Activated CD4-positive, alpha-beta T cell treated with anti-CD3 and anti-CD28 coated beads for 36 hours (primary cell): ENCODE results near the gene SULT2B1. TPM values are rescaled to one million over a fixed set of nuclear protein-coding genes. Genes with fewer than 3 reads are reported as not detected.
A peak's percentile ranks its signal among the peaks of the same experiment; 100 is the strongest.

Source experiments
- ATAC-seq: fragments of 200-7000 bp; cut with Tn5 transposase; one replicate; pipeline ENCODE4 v1.10.0; 2021; ENCODE audit warnings: mild to moderate bottlenecking, moderate library complexity
- CTCF ChIA-PET: fragments of 350-600 bp; sonication (Branson Sonifier 250); formaldehyde crosslinking; loops from one replicate; lab custom pipeline; 2021; ENCODE audit warnings: antibody characterized with exemption; lab: Charles Lee
- POLR2A ChIA-PET: fragments of 350-600 bp; sonication (Branson Sonifier 250); formaldehyde crosslinking; loops from one replicate; lab custom pipeline; 2021; ENCODE audit warnings: antibody characterized with exemption, inconsistent platforms; lab: Charles Lee
- DNase-seq: peaks from one replicate; pipeline ENCODE4 v3.0.0-alpha.2; 2020
- H3K27ac Mint-ChIP-seq: one replicate; pipeline ENCODE4 v1.8.0; 2021; ENCODE audit warnings: mixed read lengths
- H3K27me3 Mint-ChIP-seq: one replicate; pipeline ENCODE4 v1.8.0; 2021; ENCODE audit warnings: mixed read lengths
- H3K36me3 Mint-ChIP-seq: one replicate; pipeline ENCODE4 v1.8.0; 2021; ENCODE audit warnings: low read depth, mixed read lengths
- H3K4me1 Mint-ChIP-seq: one replicate; pipeline ENCODE4 v1.8.0; 2021; ENCODE audit warnings: mixed read lengths
- H3K4me3 Mint-ChIP-seq: one replicate; pipeline ENCODE4 v1.8.0; 2021; ENCODE audit warnings: mild to moderate bottlenecking, moderate library complexity, mixed read lengths
- H3K9me3 Mint-ChIP-seq: one replicate; pipeline ENCODE4 v1.8.0; 2021; ENCODE audit warnings: low read depth, mixed read lengths
- intact Hi-C, 2 experiments: fragments of 100-400 bp; cut with DNase I in 1 of 2; cut with micrococcal nuclease in 1 of 2; formaldehyde crosslinking; loops; one replicate each; pipeline versions ENCODE4 v1.14.2 to v1.15.1; 2022 to 2024; cut with DNase I, micrococcal nuclease
- total RNA-seq, 2 experiments: library from RNA; stranded (reverse); gene quantifications; one replicate each; pipeline ENCODE4 v1.2.3, GENCODE V29; 2021

SULT2B1 gene
- total RNA-seq, 2 experiments from 2014 or later = not detected

DNA sequence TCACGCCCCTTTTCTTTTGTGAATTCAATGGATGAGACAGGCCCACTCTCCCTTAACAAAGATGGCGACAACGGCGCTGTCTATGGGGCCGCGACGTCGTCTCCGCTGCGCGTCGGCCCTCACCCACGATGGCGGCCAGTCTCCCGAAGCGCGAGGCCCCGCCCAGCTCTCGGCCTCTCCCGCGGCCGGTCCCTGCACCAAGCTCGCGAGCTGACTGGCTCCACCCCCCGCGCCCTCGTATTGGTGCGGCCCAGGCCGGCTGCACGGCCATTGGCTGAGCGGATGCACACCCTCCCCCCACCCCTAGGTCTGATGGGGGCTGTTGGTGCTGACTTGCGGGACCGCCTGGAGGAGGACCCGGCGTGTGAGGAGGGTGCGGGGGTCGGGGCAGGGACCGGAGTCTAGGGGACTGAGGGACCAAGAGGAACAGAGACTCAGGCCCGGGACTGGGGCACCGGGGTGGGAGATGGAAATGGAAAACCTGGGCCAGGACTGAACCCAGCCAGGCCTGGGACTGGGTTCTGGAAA lies 72.2 kb downstream of the SULT2B1 start:
- ChIA-PET CTCF (interaction anchor here (0.6 to 1.6 kb wide), 3 partner anchors 10 to 215 kb away, joined by 3 to 4 read pairs (median 4); no protein-coding TSS in a partner anchor), POLR2A (interaction anchor here (0.6 to 1.5 kb wide), 3 partner anchors 8 to 10 kb away, joined by 5 to 7 read pairs (median 6); partner anchors contain the start of gene FAM83E)

DNA sequence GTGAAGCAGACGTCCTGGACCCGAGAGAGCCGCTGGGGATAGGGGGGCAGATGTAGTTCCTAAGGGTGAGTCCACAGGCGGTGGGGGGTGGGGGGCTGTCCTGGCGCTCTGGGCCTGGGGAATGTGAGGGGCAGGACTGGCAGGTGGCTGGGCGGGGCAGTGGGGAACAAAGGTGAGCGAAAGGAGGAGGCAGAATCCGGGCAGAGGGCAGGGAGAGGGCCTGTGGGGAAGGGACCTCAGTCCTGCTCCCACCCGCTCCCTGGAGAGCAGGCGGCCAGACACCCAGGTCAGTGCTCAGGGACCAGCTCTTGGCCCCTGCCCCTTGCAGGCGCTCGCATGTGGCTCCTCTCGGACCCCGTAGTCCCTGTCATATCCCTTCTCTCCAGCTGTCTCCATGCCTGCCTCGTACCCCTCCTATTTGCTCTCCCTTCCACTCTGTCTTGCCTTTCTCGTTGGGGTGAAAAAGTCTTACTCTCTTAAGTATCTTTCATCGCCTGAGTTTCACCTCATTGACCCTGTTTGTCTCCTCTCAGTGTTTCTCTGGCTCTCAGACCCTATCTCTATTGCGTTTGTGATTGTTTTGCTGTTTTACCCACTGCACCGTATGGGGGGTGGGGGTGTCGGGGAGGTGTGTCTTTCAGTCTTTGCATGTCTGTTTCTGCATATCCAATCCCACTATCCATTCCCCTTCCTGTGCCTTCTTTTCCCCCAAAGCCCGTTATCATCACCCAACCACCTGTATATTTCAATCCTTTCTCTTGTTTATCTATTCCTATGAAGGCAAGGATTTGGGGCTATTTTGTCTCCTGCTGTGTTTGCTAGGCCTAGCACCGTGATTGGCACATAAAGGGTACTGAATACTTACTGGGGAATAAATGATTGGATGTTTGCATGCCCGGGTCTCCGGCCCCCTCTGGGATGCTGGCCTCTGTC lies 73.1 kb downstream of the SULT2B1 start:
- peaks cover 38% of the 10 kb centered on the region for H3K4me1 Mint-ChIP-seq
- H3K36me3 Mint-ChIP-seq = peaks cover 41% of the 10 kb centered on the region
- no peaks in the 10 kb centered on the region for H3K9me3 Mint-ChIP-seq
- H3K4me3 Mint-ChIP-seq = peak overlapping the region; percentile 73
- H3K27me3 Mint-ChIP-seq = no peaks in the 10 kb centered on the region
- CTCF ChIA-PET = interaction anchor here (1.6 kb wide), 1 partner anchor 16 kb away, joined by 4 read pairs; no protein-coding TSS in a partner anchor
- H3K27ac Mint-ChIP-seq = peak overlapping the region; percentile 74
- ATAC-seq (no peak), DNase-seq (no peak)
- POLR2A ChIA-PET = no interaction called here
- intact Hi-C loops = loop anchor here in 1 of 2 experiments (1.0 kb wide), 2 partner anchors 9 to 89 kb away; no protein-coding TSS in a partner anchor

More for the DNA sequence above, 72.2 kb downstream of the SULT2B1 start:
- Mint-ChIP-seq H3K9me3 (no peaks in the 10 kb centered on the region), H3K27ac (peak overlapping the region; percentile 99), H3K4me1 (peaks cover 45% of the 10 kb centered on the region), H3K36me3 (peaks cover 42% of the 10 kb centered on the region), H3K4me3 (peak overlapping the region; percentile 73), H3K27me3 (no peaks in the 10 kb centered on the region)
- ATAC-seq (peak; percentile 84), DNase-seq (peak; percentile 99)
- intact Hi-C loops = loop anchor here in 1 of 2 experiments (1.0 kb wide), 2 partner anchors 10 to 90 kb away; no protein-coding TSS in a partner anchor

DNA sequence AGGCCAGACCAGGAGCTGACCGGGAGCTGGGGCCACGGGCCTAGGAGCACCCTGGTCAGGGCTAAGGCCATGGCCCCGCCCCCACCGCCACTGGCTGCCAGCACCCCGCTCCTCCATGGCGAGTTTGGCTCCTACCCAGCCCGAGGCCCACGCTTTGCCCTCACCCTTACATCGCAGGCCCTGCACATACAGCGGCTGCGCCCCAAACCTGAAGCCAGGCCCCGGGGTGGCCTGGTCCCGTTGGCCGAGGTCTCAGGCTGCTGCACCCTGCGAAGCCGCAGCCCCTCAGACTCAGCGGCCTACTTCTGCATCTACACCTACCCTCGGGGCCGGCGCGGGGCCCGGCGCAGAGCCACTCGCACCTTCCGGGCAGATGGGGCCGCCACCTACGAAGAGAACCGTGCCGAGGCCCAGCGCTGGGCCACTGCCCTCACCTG lies 73.9 kb downstream of the SULT2B1 start:
- Mint-ChIP-seq H3K27ac (no peak overlapping the region), H3K4me3 (no peak overlapping the region), H3K27me3 (no peaks in the 10 kb centered on the region), H3K36me3 (peaks cover 38% of the 10 kb centered on the region), H3K9me3 (no peaks in the 10 kb centered on the region), H3K4me1 (peaks cover 39% of the 10 kb centered on the region)
- ATAC-seq = no peak
- intact Hi-C loops = no loop called here
- ChIA-PET POLR2A (no interaction called here), CTCF (interaction anchor here (0.6 kb wide), 1 partner anchor 198 kb away, joined by 5 read pairs; no protein-coding TSS in a partner anchor)
- no peak for DNase-seq

DNA sequence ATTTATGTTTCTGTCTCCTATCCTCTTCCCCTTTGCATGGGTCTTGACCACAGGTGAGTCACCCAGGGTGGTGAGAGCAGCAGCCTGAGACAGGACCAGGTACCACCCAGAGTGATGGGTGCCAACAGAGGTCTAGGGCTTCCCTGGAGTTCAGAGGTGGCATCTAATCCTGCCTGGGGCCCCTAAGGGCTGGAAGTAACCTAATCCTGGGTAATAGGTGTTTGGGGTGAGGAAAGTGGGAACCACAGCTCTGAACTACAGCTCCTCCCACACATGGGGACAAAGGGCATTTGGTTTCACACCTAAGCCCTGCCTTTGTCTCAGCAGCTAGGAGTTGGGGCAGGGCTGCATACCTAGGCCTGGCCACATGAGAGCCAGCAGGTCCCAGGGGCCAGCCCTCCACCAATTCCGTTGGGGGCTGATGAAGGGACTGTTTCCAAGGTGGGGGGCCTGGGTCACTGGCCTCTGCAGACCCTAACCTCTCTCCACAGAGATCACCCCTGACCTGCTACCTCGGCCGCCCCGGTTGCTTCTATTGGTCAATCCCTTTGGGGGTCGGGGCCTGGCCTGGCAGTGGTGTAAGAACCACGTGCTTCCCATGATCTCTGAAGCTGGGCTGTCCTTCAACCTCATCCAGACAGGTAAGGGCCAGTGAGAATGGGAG lies 75.4 kb downstream of the SULT2B1 start:
- H3K4me1 Mint-ChIP-seq = peaks cover 34% of the 10 kb centered on the region
- CTCF ChIA-PET = no interaction called here
- POLR2A ChIA-PET = interaction anchor here (1.2 to 3.0 kb wide), 2 partner anchors 8 to 10 kb away, joined by 3 to 7 read pairs; partner anchors contain the start of genes RPL18 and SPHK2
- H3K27ac Mint-ChIP-seq = no peak overlapping the region
- peaks cover 30% of the 10 kb centered on the region for H3K36me3 Mint-ChIP-seq
- DNase-seq = peak; percentile 56
- no peaks in the 10 kb centered on the region for H3K9me3 Mint-ChIP-seq
- intact Hi-C loops = no loop called here
- H3K4me3 Mint-ChIP-seq = no peak overlapping the region
- no peak for ATAC-seq
- no peaks in the 10 kb centered on the region for H3K27me3 Mint-ChIP-seq

DNA sequence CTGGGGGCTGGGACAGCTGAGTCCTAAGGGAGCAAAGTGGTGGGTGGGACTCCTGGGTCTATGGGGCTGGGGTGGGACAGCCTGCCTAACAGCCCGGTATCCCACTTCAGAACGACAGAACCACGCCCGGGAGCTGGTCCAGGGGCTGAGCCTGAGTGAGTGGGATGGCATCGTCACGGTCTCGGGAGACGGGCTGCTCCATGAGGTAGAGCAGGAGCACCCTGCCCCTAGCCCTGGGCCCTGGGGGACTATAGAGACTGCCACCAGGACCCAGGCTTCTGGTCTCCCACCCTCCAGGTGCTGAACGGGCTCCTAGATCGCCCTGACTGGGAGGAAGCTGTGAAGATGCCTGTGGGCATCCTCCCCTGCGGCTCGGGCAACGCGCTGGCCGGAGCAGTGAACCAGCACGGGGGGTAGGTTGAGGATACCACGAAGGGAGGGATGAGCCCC lies 75.9 kb downstream of the SULT2B1 start:
- CTCF ChIA-PET = no interaction called here
- H3K36me3 Mint-ChIP-seq = peaks cover 27% of the 10 kb centered on the region
- POLR2A ChIA-PET = interaction anchor here (0.6 to 3.0 kb wide), 3 partner anchors 9 to 806 kb away, joined by 3 to 7 read pairs (median 4); partner anchors contain the start of genes RPL18 and SPHK2
- peaks cover 37% of the 10 kb centered on the region for H3K4me1 Mint-ChIP-seq
- intact Hi-C loops = no loop called here
- no peaks in the 10 kb centered on the region for H3K27me3 Mint-ChIP-seq
- H3K27ac Mint-ChIP-seq = no peak overlapping the region
- H3K4me3 Mint-ChIP-seq = no peak overlapping the region
- ATAC-seq = no peak
- no peak for DNase-seq
- no peaks in the 10 kb centered on the region for H3K9me3 Mint-ChIP-seq

DNA sequence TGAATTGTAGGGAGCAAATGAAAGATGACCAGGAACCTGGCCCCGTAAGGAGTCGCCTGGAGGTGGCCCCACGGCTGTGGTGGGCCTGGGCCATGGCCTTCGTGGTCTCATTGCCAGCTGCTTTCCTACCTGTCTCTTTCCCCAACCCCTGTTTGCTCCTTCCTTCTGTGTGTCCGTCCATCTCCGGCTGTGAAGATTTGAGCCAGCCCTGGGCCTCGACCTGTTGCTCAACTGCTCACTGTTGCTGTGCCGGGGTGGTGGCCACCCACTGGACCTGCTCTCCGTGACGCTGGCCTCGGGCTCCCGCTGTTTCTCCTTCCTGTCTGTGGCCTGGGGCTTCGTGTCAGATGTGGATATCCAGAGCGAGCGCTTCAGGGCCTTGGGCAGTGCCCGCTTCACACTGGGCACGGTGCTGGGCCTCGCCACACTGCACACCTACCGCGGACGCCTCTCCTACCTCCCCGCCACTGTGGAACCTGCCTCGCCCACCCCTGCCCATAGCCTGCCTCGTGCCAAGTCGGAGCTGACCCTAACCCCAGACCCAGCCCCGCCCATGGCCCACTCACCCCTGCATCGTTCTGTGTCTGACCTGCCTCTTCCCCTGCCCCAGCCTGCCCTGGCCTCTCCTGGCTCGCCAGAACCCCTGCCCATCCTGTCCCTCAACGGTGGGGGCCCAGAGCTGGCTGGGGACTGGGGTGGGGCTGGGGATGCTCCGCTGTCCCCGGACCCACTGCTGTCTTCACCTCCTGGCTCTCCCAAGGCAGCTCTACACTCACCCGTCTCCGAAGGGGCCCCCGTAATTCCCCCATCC lies 76.7 kb downstream of the SULT2B1 start:
- intact Hi-C loops = no loop called here
- POLR2A ChIA-PET = interaction anchor here (0.6 to 3.0 kb wide), 3 partner anchors 10 to 806 kb away, joined by 3 to 7 read pairs (median 4); partner anchors contain the start of genes RPL18 and SPHK2
- ATAC-seq = no peak

DNA sequence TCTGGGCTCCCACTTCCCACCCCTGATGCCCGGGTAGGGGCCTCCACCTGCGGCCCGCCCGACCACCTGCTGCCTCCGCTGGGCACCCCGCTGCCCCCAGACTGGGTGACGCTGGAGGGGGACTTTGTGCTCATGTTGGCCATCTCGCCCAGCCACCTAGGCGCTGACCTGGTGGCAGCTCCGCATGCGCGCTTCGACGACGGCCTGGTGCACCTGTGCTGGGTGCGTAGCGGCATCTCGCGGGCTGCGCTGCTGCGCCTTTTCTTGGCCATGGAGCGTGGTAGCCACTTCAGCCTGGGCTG lies 77.3 kb downstream of the SULT2B1 start:
- H3K27ac Mint-ChIP-seq = no peak overlapping the region
- intact Hi-C loops = no loop called here

More for the DNA sequence above, 76.7 kb downstream of the SULT2B1 start:
- no peaks in the 10 kb centered on the region for H3K27me3 Mint-ChIP-seq
- CTCF ChIA-PET = no interaction called here
- no peak for DNase-seq
- H3K36me3 Mint-ChIP-seq = peaks cover 22% of the 10 kb centered on the region
- peaks cover 38% of the 10 kb centered on the region for H3K4me1 Mint-ChIP-seq
- H3K9me3 Mint-ChIP-seq = no peaks in the 10 kb centered on the region
- no peak overlapping the region for H3K27ac Mint-ChIP-seq
- no peak overlapping the region for H3K4me3 Mint-ChIP-seq

DNA sequence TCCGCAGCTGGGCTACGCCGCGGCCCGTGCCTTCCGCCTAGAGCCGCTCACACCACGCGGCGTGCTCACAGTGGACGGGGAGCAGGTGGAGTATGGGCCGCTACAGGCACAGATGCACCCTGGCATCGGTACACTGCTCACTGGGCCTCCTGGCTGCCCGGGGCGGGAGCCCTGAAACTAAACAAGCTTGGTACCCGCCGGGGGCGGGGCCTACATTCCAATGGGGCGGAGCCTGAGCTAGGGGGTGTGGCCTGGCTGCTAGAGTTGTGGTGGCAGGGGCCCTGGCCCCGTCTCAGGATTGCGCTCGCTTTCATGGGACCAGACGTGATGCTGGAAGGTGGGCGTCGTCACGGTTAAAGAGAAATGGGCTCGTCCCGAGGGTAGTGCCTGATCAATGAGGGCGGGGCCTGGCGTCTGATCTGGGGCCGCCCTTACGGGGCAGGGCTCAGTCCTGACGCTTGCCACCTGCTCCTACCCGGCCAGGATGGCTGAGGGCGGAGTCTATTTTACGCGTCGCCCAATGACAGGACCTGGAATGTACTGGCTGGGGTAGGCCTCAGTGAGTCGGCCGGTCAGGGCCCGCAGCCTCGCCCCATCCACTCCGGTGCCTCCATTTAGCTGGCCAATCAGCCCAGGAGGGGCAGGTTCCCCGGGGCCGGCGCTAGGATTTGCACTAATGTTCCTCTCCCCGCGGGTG lies 77.8 kb downstream of the SULT2B1 start:
- peak; percentile 61 for DNase-seq
- no peak overlapping the region for H3K4me3 Mint-ChIP-seq
- no peak overlapping the region for H3K27ac Mint-ChIP-seq
- peaks cover 37% of the 10 kb centered on the region for H3K4me1 Mint-ChIP-seq
- H3K27me3 Mint-ChIP-seq = no peaks in the 10 kb centered on the region
- ChIA-PET POLR2A (interaction anchor here (1.0 to 3.0 kb wide), 2 partner anchors 11 to 14 kb away, joined by 3 to 7 read pairs; partner anchors contain the start of genes RPL18 and SPHK2), CTCF (interaction anchor here (1.2 kb wide), 1 partner anchor 158 kb away, joined by 3 read pairs; no protein-coding TSS in a partner anchor)
- no peaks in the 10 kb centered on the region for H3K9me3 Mint-ChIP-seq
- H3K36me3 Mint-ChIP-seq = peaks cover 18% of the 10 kb centered on the region
- intact Hi-C loops = loop anchor here (10.0 kb wide), 3 partner anchors 335 to 1515 kb away; partner anchors contain the start of genes FTL (in 1 of the 2), NOSIP (in 1 of the 2), PRRG2 (in 1 of the 2) and ZC3H4 (in 1 of the 2)
- ATAC-seq = no peak

More for the DNA sequence above, 77.3 kb downstream of the SULT2B1 start:
- POLR2A ChIA-PET = interaction anchor here (1.0 to 3.0 kb wide), 2 partner anchors 10 to 13 kb away, joined by 3 to 7 read pairs; partner anchors contain the start of genes RPL18 and SPHK2
- ATAC-seq (no peak), DNase-seq (no peak)
- Mint-ChIP-seq H3K9me3 (no peaks in the 10 kb centered on the region), H3K4me3 (no peak overlapping the region), H3K36me3 (peaks cover 19% of the 10 kb centered on the region), H3K4me1 (peaks cover 39% of the 10 kb centered on the region), H3K27me3 (no peaks in the 10 kb centered on the region)
- CTCF ChIA-PET = no interaction called here

DNA sequence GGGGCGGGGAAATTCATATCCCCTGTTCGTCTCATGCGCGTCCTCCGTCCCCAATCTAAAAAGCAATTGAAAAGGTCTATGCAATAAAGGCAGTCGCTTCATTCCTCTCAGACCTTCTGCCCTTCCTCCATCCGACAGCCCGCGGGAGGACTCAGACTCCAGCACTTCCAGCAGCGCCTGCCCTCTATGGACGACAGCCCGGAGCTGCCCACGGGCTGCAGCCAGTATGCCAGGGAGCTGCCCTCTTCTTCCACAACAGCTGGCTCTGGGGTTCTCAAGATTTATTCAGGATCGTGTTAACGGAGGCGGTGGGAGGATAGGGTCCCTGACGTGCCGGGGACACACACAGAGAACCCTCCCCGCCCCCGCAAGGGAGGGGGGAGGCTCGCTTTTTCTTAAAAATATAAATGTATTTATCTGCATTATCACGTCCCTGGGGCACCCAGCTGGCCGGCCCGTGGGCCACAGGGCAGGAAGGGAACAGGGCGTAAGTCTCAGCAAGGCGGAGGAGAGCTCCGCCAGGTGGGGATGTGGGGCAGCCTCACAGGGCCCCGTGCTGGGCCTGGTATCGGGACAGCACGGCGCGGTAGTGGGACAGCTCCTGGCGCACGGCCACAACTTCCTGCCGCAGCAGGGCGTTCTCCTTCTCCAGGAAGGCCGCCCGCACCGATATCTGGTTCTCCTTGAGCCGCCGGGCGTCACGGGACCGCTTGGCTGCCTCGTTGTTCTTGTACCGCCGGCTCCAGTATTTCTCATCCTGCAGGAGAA lies 78.5 kb downstream of the SULT2B1 start:
- Mint-ChIP-seq H3K4me3 (no peak overlapping the region), H3K9me3 (no peaks in the 10 kb centered on the region), H3K27me3 (no peaks in the 10 kb centered on the region), H3K36me3 (peaks cover 13% of the 10 kb centered on the region), H3K27ac (no peak overlapping the region), H3K4me1 (peaks cover 36% of the 10 kb centered on the region)
- ChIA-PET POLR2A (interaction anchor here (0.6 to 1.7 kb wide), 4 partner anchors 9 to 116 kb away, joined by 3 to 10 read pairs (median 6); no protein-coding TSS in a partner anchor), CTCF (interaction anchor here (1.2 kb wide), 1 partner anchor 157 kb away, joined by 3 read pairs; no protein-coding TSS in a partner anchor)
- intact Hi-C loops = loop anchor here (10.0 kb wide), 3 partner anchors 334 to 1516 kb away; partner anchors contain the start of genes FTL (in 1 of the 2), NOSIP (in 1 of the 2), PRRG2 (in 1 of the 2) and ZC3H4 (in 1 of the 2)
- DNase-seq (peak; percentile 22), ATAC-seq (no peak)
